ENCODE data around the gene EIF4E.

Gene EIF4E

GRCh38 chr4:98950925-98951324, 22.0 kb upstream of the EIF4E start:
- DNase-seq (ENCODE audit: low spot score), result no peak
- in situ Hi-C loops (cut with MboI; ENCODE audit: low pct_unique_long_range_greater_than_20kb, low sequenced_read_pairs, unreplicated experiment), result no loop called here
- no peak for TF ChIP-seq CTCF (IDR thresholded peaks at IDR 0.05; ENCODE audit: extremely low read depth, insufficient read depth, missing control alignments)

GRCh38 chr4:98946359-98946758, 17.4 kb upstream of the EIF4E start:
- in situ Hi-C loops (cut with MboI; ENCODE audit: low pct_unique_long_range_greater_than_20kb, low sequenced_read_pairs, unreplicated experiment), result no loop called here
- TF ChIP-seq CTCF (IDR thresholded peaks at IDR 0.05; ENCODE audit: extremely low read depth, insufficient read depth, missing control alignments), result no peak
- no peak for DNase-seq (ENCODE audit: low spot score)

GRCh38 chr4:98945297-98945850, 16.4 kb upstream of the EIF4E start:
- no peak for DNase-seq (ENCODE audit: low spot score)
- in situ Hi-C loops (cut with MboI; ENCODE audit: low pct_unique_long_range_greater_than_20kb, low sequenced_read_pairs, unreplicated experiment), result no loop called here
- no peak for TF ChIP-seq CTCF (IDR thresholded peaks at IDR 0.05; ENCODE audit: extremely low read depth, insufficient read depth, missing control alignments)

GRCh38 chr4:98939892-98940298, 11.0 kb upstream of the EIF4E start:
- peak; percentile 55 for TF ChIP-seq CTCF (IDR thresholded peaks at IDR 0.05; ENCODE audit: extremely low read depth, insufficient read depth, missing control alignments)
- in situ Hi-C loops (cut with MboI; ENCODE audit: low pct_unique_long_range_greater_than_20kb, low sequenced_read_pairs, unreplicated experiment), result no loop called here
- no peak for DNase-seq (ENCODE audit: low spot score)

- in situ Hi-C loops (cut with MboI; ENCODE audit: low pct_unique_long_range_greater_than_20kb, low sequenced_read_pairs, unreplicated experiment), result no loop called here
- no peak for TF ChIP-seq CTCF (IDR thresholded peaks at IDR 0.05; ENCODE audit: extremely low read depth, insufficient read depth, missing control alignments)
- no peak for DNase-seq (ENCODE audit: low spot score)
Observed at GRCh38 chr4:98939438-98939837, 10.5 kb upstream of the EIF4E start.

- in situ Hi-C loops (cut with MboI; ENCODE audit: low pct_unique_long_range_greater_than_20kb, low sequenced_read_pairs, unreplicated experiment), result no loop called here
- DNase-seq (ENCODE audit: low spot score), result no peak
- TF ChIP-seq CTCF (IDR thresholded peaks at IDR 0.05; ENCODE audit: extremely low read depth, insufficient read depth, missing control alignments), result no peak
Observed at GRCh38 chr4:98937986-98938720, 9.2 kb upstream of the EIF4E start.

Data from GM13977 (cell line).